ENCODE data around the gene C10orf120. TPM values are rescaled to one million over a fixed set of nuclear protein-coding genes. Genes with fewer than 3 reads are reported as not detected.

C10orf120 gene
- total RNA-seq, 4 donors from 2014 or later, result not detected

- WGBS, result 73% methylated on average over 6 of the region's 6 CpGs
- Histone ChIP-seq H3K4me1 (peaks cover 0 to 8% (median 6%) of the 10 kb centered on the region in 4 donors), H3K9me3 (no peaks in the 10 kb centered on the region), H3K27ac (replicated peaks in 1 of 4) (peak overlapping the region in 1 of 4 donors; percentile 36), H3K4me3 (no peak overlapping the region), H3K36me3 (no peaks in the 10 kb centered on the region), H3K27me3 (peaks cover 0 to 10% (median 0%) of the 10 kb centered on the region in 4 donors)
- intact Hi-C loops (cut with DNase I), result no loop called here
- DNase-seq (ENCODE audit: extremely low spot score), result no peak
- TF ChIP-seq EP300 (IDR thresholded peaks at IDR 0.05) (no peak), POLR2AphosphoS5 (IDR thresholded peaks at IDR 0.05) (no peak), POLR2A (IDR thresholded peaks at IDR 0.05; ENCODE audit: low read depth) (no peak)
Measured at GRCh38 chr10:122689146-122689820, 10.4 kb downstream of the C10orf120 start.

GRCh38 chr10:122688293-122688989, 11.2 kb downstream of the C10orf120 start:
- Histone ChIP-seq H3K27ac (replicated peaks in 1 of 4) (peak overlapping the region in 1 of 4 donors; percentile 36), H3K9me3 (no peaks in the 10 kb centered on the region), H3K4me3 (no peak overlapping the region), H3K36me3 (no peaks in the 10 kb centered on the region), H3K27me3 (peaks cover 0 to 10% (median 0%) of the 10 kb centered on the region in 4 donors), H3K4me1 (peaks cover 0 to 8% (median 6%) of the 10 kb centered on the region in 4 donors)
- WGBS, result 57% methylated on average over 6 of the region's 6 CpGs
- intact Hi-C loops (cut with DNase I), result no loop called here
- TF ChIP-seq POLR2A (IDR thresholded peaks at IDR 0.05; ENCODE audit: low read depth) (no peak), POLR2AphosphoS5 (IDR thresholded peaks at IDR 0.05) (no peak), EP300 (IDR thresholded peaks at IDR 0.05) (no peak), CTCF (IDR thresholded peaks at IDR 0.05) (no peak)
- DNase-seq (ENCODE audit: extremely low spot score), result no peak

GRCh38 chr10:122682522-122682921, 17.1 kb downstream of the C10orf120 start:
- Histone ChIP-seq H3K4me3 (no peak overlapping the region), H3K36me3 (no peaks in the 10 kb centered on the region), H3K27me3 (peaks cover 0 to 22% (median 0%) of the 10 kb centered on the region in 4 donors), H3K9me3 (no peaks in the 10 kb centered on the region), H3K27ac (replicated peaks in 1 of 4) (no peak overlapping the region), H3K4me1 (no peaks in the 10 kb centered on the region)
- no peak for TF ChIP-seq POLR2A (IDR thresholded peaks at IDR 0.05; ENCODE audit: low read depth)
- TF ChIP-seq CTCF (IDR thresholded peaks at IDR 0.05), result no peak
- TF ChIP-seq POLR2AphosphoS5 (IDR thresholded peaks at IDR 0.05), result no peak
- no peak for TF ChIP-seq EP300 (IDR thresholded peaks at IDR 0.05)
- 75% methylated on average over 5 of the region's 5 CpGs for WGBS
- DNase-seq (ENCODE audit: extremely low spot score), result no peak
- intact Hi-C loops (cut with DNase I), result no loop called here

- intact Hi-C loops (cut with DNase I), result no loop called here
Measured at GRCh38 chr10:122678266-122678665, 21.4 kb downstream of the C10orf120 start.

More at GRCh38 chr10:122678266-122678665, 21.4 kb downstream of the C10orf120 start:
- H3K9me3 ChIP-seq, result no peaks in the 10 kb centered on the region
- H3K4me1 ChIP-seq, result no peaks in the 10 kb centered on the region
- no peak overlapping the region for H3K4me3 ChIP-seq
- no peak for DNase-seq (ENCODE audit: extremely low spot score)
- H3K36me3 ChIP-seq, result no peaks in the 10 kb centered on the region
- H3K27me3 ChIP-seq, result peaks cover 0 to 23% (median 0%) of the 10 kb centered on the region in 4 donors
- H3K27ac ChIP-seq (replicated peaks in 1 of 4), result no peak overlapping the region
- TF ChIP-seq EP300 (IDR thresholded peaks at IDR 0.05) (no peak), POLR2AphosphoS5 (IDR thresholded peaks at IDR 0.05) (no peak), CTCF (IDR thresholded peaks at IDR 0.05) (no peak), POLR2A (IDR thresholded peaks at IDR 0.05; ENCODE audit: low read depth) (no peak)

Data from esophagus muscularis mucosa (tissue), 4 donors.